Transverse colon (tissue), 3 donors: ENCODE measurements around the gene PRKCE.

Source experiments
- EP300 ChIP-seq: sonication (generic); formaldehyde crosslinking; IDR thresholded peaks from one replicate; pipeline ENCODE4 v1.6.1; 2017; ENCODE audit warnings: antibody characterized with exemption, low read depth
- POLR2A ChIP-seq: fragments of 450-650 bp; IDR thresholded peaks from one replicate; pipeline ENCODE4 v1.6.1; 2016; ENCODE audit warnings: antibody characterized with exemption, mild to moderate bottlenecking, moderate library complexity
- TF ChIP-seq, protein P1 (sequence below), 5 experiments: fragments of 200-600 bp in 3 of 5; fragments of 450-650 bp in 2 of 5; sonication (generic) in 3 of 5; IDR thresholded peaks; 1 replicate in 2 of 5; 2 replicates in 3 of 5; pipeline ENCODE4 v1.5.1; 2016 to 2017; ENCODE audit warnings: antibody characterized with exemption in 5 of 5, inconsistent platforms in 3 of 5, mild to moderate bottlenecking in 2 of 5, moderate library complexity in 1 of 5

DNA sequence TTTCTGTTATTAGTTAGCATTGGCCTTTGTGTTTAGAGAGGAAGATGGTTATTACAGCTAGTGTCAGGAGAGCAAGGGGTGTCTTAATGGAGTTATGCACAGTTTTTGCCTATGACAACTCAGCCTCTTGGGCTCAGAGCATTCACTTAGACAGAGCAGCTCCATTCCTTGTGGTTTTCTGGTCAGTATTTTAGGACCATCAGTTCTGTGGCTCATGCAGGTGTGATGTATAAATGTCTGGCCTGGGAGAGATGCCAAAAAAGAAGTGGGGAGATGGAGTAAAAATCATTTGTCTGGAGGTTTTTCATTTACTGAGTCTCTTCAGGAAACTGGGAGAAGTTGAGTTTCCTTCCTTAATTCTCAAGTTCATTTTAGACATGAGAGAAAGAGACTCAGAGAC lies 79.7 kb downstream of the PRKCE start:
- TF ChIP-seq POLR2A (no peak), EP300 (no peak)
- TF ChIP-seq, protein P1, sequence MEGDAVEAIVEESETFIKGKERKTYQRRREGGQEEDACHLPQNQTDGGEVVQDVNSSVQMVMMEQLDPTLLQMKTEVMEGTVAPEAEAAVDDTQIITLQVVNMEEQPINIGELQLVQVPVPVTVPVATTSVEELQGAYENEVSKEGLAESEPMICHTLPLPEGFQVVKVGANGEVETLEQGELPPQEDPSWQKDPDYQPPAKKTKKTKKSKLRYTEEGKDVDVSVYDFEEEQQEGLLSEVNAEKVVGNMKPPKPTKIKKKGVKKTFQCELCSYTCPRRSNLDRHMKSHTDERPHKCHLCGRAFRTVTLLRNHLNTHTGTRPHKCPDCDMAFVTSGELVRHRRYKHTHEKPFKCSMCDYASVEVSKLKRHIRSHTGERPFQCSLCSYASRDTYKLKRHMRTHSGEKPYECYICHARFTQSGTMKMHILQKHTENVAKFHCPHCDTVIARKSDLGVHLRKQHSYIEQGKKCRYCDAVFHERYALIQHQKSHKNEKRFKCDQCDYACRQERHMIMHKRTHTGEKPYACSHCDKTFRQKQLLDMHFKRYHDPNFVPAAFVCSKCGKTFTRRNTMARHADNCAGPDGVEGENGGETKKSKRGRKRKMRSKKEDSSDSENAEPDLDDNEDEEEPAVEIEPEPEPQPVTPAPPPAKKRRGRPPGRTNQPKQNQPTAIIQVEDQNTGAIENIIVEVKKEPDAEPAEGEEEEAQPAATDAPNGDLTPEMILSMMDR (IDR thresholded peaks at IDR 0.05), result no peak
